Endothelial cell of umbilical vein (primary cell): ENCODE measurements around the gene KIF26B. TPM values are rescaled to one million over a fixed set of nuclear protein-coding genes. Genes with fewer than 3 reads are reported as not detected.

Experiments used
- BruUV-seq: library from RNA; stranded (reverse); fragments of 400-500 nt; replicated peaks from 2 replicates; lab custom pipeline; 2021; lab: Mats Ljungman, UMichigan
- CTCF ChIA-PET: fragments of 300-600, 350-600 bp; sonication (Branson Sonifier 250); formaldehyde crosslinking; loops from one replicate; lab custom pipeline; 2021; ENCODE audit warnings: antibody characterized with exemption, inconsistent platforms; lab: Charles Lee
- POLR2A ChIA-PET: fragments of 300-600, 350-600 bp; sonication (Branson Sonifier 250); formaldehyde crosslinking; loops from one replicate; lab custom pipeline; 2021; ENCODE audit warnings: antibody characterized with exemption, inconsistent platforms; lab: Charles Lee
- DNase-seq: peaks from one replicate; pipeline ENCODE4 v3.0.0-alpha.2; 2011; ENCODE audit warnings: low read depth, low spot score
- FAIRE-seq: peaks from 2 replicates; lab custom pipeline; 2011; peaks lifted over from hg19 to GRCh38; lab: Jason Lieb, UNC
- H2AFZ ChIP-seq: 2 replicates; pipeline ENCODE4 v1.6.0; 2012; ENCODE audit warnings: low read depth, low read length, control low read depth, inconsistent platforms
- H3K27ac ChIP-seq: 2 replicates; pipeline ENCODE4 v1.5.1; 2011; ENCODE audit warnings: low read depth, mild to moderate bottlenecking, control low read depth, low read length, moderate library complexity; ENCODE audit not compliant: insufficient read depth
- H3K27me3 ChIP-seq, 2 experiments: 2 replicates each; pipeline versions ENCODE4 v1.6.0 to v1.6.1; 2011; ENCODE audit warnings: low read length in 2 of 2, mixed read lengths in 1 of 2; ENCODE audit not compliant: control insufficient read depth in 2 of 2, insufficient read depth in 2 of 2
- H3K36me3 ChIP-seq, 2 experiments: 2 replicates in 1 of 2; 3 replicates in 1 of 2; pipeline ENCODE4 v1.5.1; 2011; ENCODE audit warnings: low read length in 2 of 2, mild to moderate bottlenecking in 1 of 2, moderate library complexity in 1 of 2; ENCODE audit not compliant: control insufficient read depth in 2 of 2, insufficient read depth in 2 of 2; ENCODE audit errors: extremely low read depth in 1 of 2
- H3K4me1 ChIP-seq: 3 replicates; pipeline ENCODE4 v1.5.1; 2011; ENCODE audit warnings: mild to moderate bottlenecking, low read length; ENCODE audit not compliant: control insufficient read depth, insufficient read depth; ENCODE audit errors: extremely low read depth
- H3K4me2 ChIP-seq: 2 replicates; pipeline ENCODE4 v1.6.1; 2011; ENCODE audit warnings: low read length, control low read depth, mixed read lengths; ENCODE audit not compliant: insufficient read depth
- H3K4me3 ChIP-seq, 3 experiments: fragments of 200-600 bp in 1 of 3; sonication (generic), shearing (Covaris generic) in 1 of 3; replicated peaks in 1 of 3; 2 replicates each; pipeline ENCODE4 v1.5.1; 2011 to 2016; ENCODE audit warnings: control low read depth in 3 of 3, low read length in 3 of 3, mild to moderate bottlenecking in 2 of 3, inconsistent platforms in 1 of 3, low read depth in 1 of 3, moderate library complexity in 1 of 3; ENCODE audit not compliant: insufficient read depth in 1 of 3
- H3K79me2 ChIP-seq: 2 replicates; pipeline ENCODE4 v1.6.0; 2012; ENCODE audit warnings: low read length, inconsistent platforms; ENCODE audit not compliant: control insufficient read depth, insufficient read depth
- H3K9ac ChIP-seq: replicated peaks from 2 replicates; pipeline ENCODE3; 2011; ENCODE audit warnings: low read length, control low read depth; ENCODE audit not compliant: insufficient read depth; ENCODE audit errors: extremely low read depth
- H3K9me1 ChIP-seq: replicated peaks from 3 replicates; pipeline ENCODE4 v1.6.0; 2011; ENCODE audit warnings: mild to moderate bottlenecking, low read length; ENCODE audit not compliant: control insufficient read depth, insufficient read depth; ENCODE audit errors: extremely low read depth
- H3K9me3 ChIP-seq: replicated peaks from 2 replicates; pipeline ENCODE4 v1.5.1; 2012; ENCODE audit warnings: low read length, inconsistent platforms; ENCODE audit not compliant: control insufficient read depth, insufficient read depth
- H4K20me1 ChIP-seq: replicated peaks from 2 replicates; pipeline ENCODE3; 2011; ENCODE audit warnings: mild to moderate bottlenecking, low read length; ENCODE audit not compliant: control insufficient read depth, insufficient read depth; ENCODE audit errors: extremely low read depth
- CTCF ChIP-seq, 2 donors: IDR thresholded peaks; 1 replicate in 1 of 2; 2 replicates in 1 of 2; pipeline ENCODE4 v1.5.1; 2011; ENCODE audit warnings: low read length in 2 of 2, mild to moderate bottlenecking in 2 of 2, moderate library complexity in 2 of 2, control low read depth in 1 of 2, inconsistent platforms in 1 of 2, low read depth in 1 of 2; ENCODE audit not compliant: insufficient read depth in 1 of 2; ENCODE audit errors: extremely low read depth in 1 of 2
- EZH2 ChIP-seq: IDR thresholded peaks from 2 replicates; pipeline ENCODE4 v1.6.1; 2012; ENCODE audit warnings: borderline replicate concordance, low read depth, mild to moderate bottlenecking, moderate library complexity, low read length, inconsistent platforms; ENCODE audit not compliant: severe bottlenecking
- FOS ChIP-seq: IDR thresholded peaks from 2 replicates; pipeline ENCODE4 v1.6.1; 2011; ENCODE audit warnings: mild to moderate bottlenecking, low read length, moderate library complexity, borderline replicate concordance; ENCODE audit not compliant: insufficient read depth
- GATA2 ChIP-seq: IDR thresholded peaks from 2 replicates; pipeline ENCODE4 v1.7.0; 2011; ENCODE audit warnings: low read depth, mild to moderate bottlenecking, moderate library complexity, mixed read lengths, low read length; ENCODE audit not compliant: insufficient read length, insufficient read depth
- MYC ChIP-seq: IDR thresholded peaks from one replicate; pipeline ENCODE4 v1.6.1; 2011; ENCODE audit warnings: mild to moderate bottlenecking, low read depth, low read length
- POLR2A ChIP-seq: IDR thresholded peaks from 2 replicates; pipeline ENCODE4 v1.6.1; 2012; ENCODE audit warnings: low read depth, mild to moderate bottlenecking, control low read depth, low read length
- POLR2AphosphoS5 ChIP-seq: IDR thresholded peaks from 2 replicates; pipeline ENCODE4 v1.6.1; 2012; ENCODE audit warnings: low read depth, mild to moderate bottlenecking, control low read depth, low read length, moderate library complexity; ENCODE audit not compliant: insufficient read depth
- dilution Hi-C: fragments of 300-500 bp; cut with MboI; formaldehyde crosslinking; loops from one replicate; pipeline ENCODE4 v1.15.0; 2019; ENCODE audit warnings: low sequenced_read_pairs; ENCODE audit not compliant: extremely low pct_ligation_motif_present
- intact Hi-C: fragments of 100-400 bp; cut with micrococcal nuclease; formaldehyde crosslinking; loops from one replicate; pipeline ENCODE4 v1.10.0; 2022
- polyA plus RNA-seq, 4 experiments: library from polyadenylated mRNA; depleted of rRNA in 3 of 4; stranded (reverse) in 3 of 4; unstranded in 1 of 4; fragments of >200 nt; gene quantifications; 2 replicates each; pipeline versions ENCODE4 v1.2.1 to v1.2.3, GENCODE V29; 2011 to 2012; ENCODE audit warnings: missing spikeins in 1 of 4
- total RNA-seq: library from RNA; stranded (reverse); gene quantifications from 2 replicates; pipeline ENCODE4 v1.2.3, GENCODE V29; 2021

The KIF26B gene
- total and polyA plus RNA-seq, 2 donors (not counting 3 experiments of a cell fraction or from before 2014, with no cell fraction given): 0.04 to 0.49 TPM

- no peaks in the 10 kb centered on the region for H3K79me2 ChIP-seq
- no TSS peak for BruUV-seq
- H2AFZ ChIP-seq: no peak overlapping the region
- H3K4me2 ChIP-seq: no peak overlapping the region
- H3K27me3 ChIP-seq: no peaks in the 10 kb centered on the region
- CTCF ChIA-PET: no interaction called here
- no peaks in the 10 kb centered on the region for H3K9me3 ChIP-seq
- no peaks in the 10 kb centered on the region for H3K9me1 ChIP-seq
- H3K4me1 ChIP-seq: no peaks in the 10 kb centered on the region
- dilution Hi-C loops: no loop called here
- POLR2A ChIA-PET: no interaction called here
- no peaks in the 10 kb centered on the region for H4K20me1 ChIP-seq
- DNase-seq (no peak), FAIRE-seq (no peak)
- H3K36me3 ChIP-seq: no peaks in the 10 kb centered on the region
- no peak overlapping the region for H3K4me3 ChIP-seq
- no peak for TF ChIP-seq GATA2
- no peak for TF ChIP-seq MYC
- TF ChIP-seq EZH2: no peak
- TF ChIP-seq FOS: no peak
- no peak for TF ChIP-seq POLR2AphosphoS5
- no peak for TF ChIP-seq POLR2A
- TF ChIP-seq CTCF (IDR thresholded peaks at IDR 0.05; ENCODE audit: extremely low read depth in 1 of 2, insufficient read depth in 1 of 2, low read depth in 1 of 2, low read length in 2 of 2): no peak
- H3K27ac ChIP-seq: no peak overlapping the region
- intact Hi-C loops: no loop called here
- H3K9ac ChIP-seq: no peak overlapping the region
These were observed 422.7 kb downstream of the KIF26B start for GRCh38 chr1:245577191-245578157.
